Measurements from ENCODE around the gene IGFALS.

- TF ChIP-seq CTCF (IDR thresholded peaks at IDR 0.05) (no peak), POLR2A (IDR thresholded peaks at IDR 0.05) (no peak)
These were observed 31.8 kb downstream of the IGFALS start for GRCh38 chr16:1761751-1762150.

Data from prostate gland (tissue), 2 donors.